HG03342 (cell line): Measurements from ENCODE around the gene CDH12.
"Not testable (repeated sequence)": the region's sequence is repeated elsewhere in the genome, so short reads cannot be mapped to it uniquely, and the experiment has no call there.

ENCODE experiments used
- ATAC-seq: cut with Tn5 transposase; IDR thresholded peaks from one replicate; pipeline ENCODE4 v1.9.1; 2021; ENCODE audit warnings: mild to moderate bottlenecking, moderate library complexity; ENCODE audit not compliant: unreplicated experiment

The CDH12 gene

GRCh38 chr5:22470408-22470807 lies 382.7 kb downstream of the CDH12 start:
- ATAC-seq = no peak

- ATAC-seq = no peak
Measured at GRCh38 chr5:22465616-22466015, 387.5 kb downstream of the CDH12 start.

DNA sequence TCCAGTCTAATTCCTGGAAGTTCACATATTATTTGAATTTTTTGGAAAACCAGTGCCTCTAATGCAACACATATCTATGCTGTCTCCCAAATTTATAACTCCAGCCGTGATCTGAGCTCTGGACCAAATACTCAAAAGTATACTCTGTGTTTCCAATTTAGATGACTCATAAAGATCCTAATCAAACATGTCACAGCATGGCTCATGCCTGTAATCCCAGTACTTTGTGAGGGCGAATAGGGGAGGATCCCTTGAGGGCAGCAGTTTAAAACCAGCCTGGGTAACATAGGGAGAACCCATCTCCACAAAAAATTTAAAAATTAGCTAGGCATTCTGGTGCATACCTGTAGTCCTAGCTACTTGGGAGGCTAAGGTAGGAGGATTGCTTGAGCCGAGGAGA lies 388.0 kb downstream of the CDH12 start:
- no peak for ATAC-seq

DNA sequence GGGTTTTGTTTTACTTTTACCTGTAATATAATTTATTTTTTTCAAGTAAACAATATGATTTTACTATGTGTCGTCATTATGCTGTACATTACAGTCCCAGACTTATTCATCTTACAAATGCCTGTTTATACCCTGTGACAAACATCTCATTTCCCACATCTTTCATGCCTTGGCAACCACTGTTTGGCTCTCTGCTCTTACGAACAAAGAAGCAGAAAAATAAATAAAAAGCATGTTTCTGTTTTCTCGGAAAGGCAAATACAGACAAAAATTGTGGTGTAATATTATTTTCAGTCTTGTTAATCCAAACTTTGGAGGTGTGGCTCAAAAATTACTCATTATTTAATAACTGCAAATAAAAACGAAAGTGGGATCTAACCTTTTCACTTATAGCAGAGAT lies 393.0 kb downstream of the CDH12 start:
- ATAC-seq = no peak

DNA sequence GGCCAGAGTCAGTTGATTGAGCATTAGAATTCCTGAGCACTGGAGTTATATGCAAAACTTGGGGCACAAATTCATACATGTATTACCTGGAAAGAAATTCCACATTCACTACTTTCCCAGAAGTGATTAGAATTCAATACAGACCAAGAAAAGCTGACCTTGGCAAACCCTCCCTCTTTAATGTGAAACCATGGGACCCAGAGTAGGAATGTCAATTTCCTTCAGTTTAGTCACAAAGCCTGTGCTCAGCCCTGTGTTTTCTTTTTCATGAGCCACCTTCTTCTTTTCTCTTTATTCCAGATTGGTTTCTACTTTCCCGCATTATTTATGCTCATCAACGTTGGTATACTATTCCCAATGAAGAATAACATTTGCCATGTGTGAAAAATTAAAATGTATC lies 420.2 kb downstream of the CDH12 start:
- no peak for ATAC-seq

DNA sequence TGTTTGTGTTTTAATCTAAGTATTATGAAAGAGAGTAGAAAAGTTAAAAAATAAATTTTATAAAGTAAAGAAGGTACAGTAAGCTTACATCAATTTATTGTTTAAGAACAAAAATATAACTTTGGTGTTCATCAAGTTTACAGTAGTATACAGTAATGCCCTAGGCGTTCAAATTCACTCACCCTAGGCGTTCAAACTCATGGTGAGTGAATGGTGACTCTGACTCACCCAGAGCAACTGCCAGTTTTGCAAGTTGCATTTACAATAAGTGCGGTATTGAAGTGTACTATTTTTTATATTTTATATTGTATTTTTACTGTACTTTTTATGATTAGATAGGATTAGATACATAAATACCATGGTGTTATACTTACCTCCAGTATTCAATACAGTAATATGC lies 421.3 kb downstream of the CDH12 start:
- ATAC-seq = no peak

- no peak for ATAC-seq
Measured at GRCh38 chr5:22431406-22431805, 421.7 kb downstream of the CDH12 start.

- ATAC-seq = no peak
Measured at GRCh38 chr5:22411554-22412349, 441.4 kb downstream of the CDH12 start.

DNA sequence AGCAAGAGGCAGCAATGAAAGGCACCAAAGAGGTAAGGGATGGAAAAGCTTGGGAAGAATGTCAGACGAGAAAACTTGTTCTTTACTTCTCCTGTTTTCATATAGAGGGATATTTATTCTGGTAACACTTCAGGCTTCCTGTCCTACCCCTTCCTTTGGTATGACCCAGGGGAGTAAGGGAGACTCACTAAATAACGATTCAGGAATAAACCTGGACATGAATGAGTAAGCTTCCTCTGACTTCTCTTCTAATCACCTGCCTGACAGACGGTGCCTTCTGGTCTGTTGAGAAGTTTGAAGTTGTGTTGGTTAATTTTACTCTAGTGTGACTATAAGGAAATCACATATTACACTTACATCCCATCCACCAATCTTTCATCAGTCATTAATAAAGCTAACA lies 461.2 kb downstream of the CDH12 start:
- ATAC-seq = no peak

- ATAC-seq = no peak
Measured at GRCh38 chr5:22390888-22391287, 462.3 kb downstream of the CDH12 start.

- ATAC-seq = no peak
Measured at GRCh38 chr5:22372826-22373660, 480.1 kb downstream of the CDH12 start.

DNA sequence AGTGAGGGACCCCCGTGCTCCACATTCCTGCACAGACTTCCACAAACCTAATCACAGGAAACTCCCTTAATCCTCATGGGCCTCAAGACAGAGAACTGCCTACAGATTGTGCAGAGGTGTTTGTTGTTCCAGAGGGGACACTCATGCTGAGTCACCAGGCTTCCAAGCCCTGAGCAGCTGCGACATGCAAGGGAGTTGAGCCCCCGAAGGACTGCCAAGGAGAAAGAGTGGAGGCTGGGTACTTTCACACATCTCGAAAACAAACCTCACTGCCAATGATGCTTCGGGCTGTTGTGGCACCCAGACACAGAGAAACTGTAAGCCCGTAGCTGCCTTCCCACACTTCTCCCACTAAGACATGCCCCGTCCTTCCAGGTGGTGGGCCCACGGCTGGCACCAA lies 480.8 kb downstream of the CDH12 start:
- no peak for ATAC-seq

- no peak for ATAC-seq
Measured at GRCh38 chr5:22354956-22355355, 498.2 kb downstream of the CDH12 start.

DNA sequence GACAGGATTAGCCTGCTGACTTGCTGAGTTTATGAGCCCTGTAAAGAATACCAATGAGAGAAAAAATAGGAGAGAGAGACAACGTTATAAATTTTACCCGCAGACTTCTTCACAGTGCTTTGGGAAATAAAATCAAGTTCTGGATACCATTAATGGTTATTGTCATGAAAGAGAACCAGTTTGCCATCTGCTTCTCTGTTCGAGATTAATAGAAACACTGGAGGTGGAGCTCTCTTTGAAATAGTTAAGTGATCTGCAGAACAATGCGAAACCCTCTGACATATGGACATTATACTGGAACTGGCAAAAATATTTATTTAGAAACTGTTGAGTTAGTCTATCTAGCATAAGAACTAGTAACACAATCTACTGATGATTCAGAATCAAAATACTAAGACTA lies 500.7 kb downstream of the CDH12 start:
- ATAC-seq = no peak

DNA sequence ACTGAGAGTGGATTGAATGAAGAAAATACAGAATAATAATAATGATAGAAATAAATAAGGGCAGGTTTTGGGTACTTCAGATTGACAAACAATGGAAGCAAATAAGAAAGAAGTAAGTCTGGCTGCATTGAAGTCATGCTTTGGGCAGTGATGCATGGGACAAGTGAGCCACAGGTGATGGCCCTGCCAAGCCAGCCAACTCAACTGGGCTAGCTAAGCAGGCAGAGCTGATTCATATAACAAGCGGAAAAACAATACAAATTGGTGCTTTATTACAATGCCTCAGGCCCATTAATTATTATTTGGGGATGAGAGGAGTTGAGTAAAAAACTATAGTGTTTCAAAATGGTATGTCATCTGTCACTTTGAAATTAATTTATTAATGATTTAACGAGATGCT lies 502.0 kb downstream of the CDH12 start:
- ATAC-seq = no peak

- ATAC-seq = no peak
Measured at GRCh38 chr5:22348027-22348426, 505.1 kb downstream of the CDH12 start.

DNA sequence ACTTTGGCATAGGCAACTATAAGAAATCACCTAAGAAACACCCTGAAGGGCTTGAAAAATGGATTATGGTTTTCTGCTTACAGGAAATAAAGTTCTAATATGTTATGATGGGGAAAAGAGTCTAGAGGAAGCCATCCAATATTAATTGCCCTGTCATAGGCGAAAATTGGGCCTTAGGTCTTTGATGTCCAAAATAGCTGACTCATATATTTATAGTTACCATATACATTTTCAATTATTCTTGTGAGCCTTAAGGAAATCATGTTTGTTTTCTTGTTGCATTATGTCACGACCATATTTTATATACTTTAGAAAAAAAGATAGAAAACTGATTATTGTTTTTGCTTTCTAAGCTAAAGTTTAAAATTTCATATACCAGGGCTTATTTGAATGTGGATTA lies 509.1 kb downstream of the CDH12 start:
- no peak for ATAC-seq

GRCh38 chr5:22341406-22341805 lies 511.7 kb downstream of the CDH12 start:
- ATAC-seq = no peak

DNA sequence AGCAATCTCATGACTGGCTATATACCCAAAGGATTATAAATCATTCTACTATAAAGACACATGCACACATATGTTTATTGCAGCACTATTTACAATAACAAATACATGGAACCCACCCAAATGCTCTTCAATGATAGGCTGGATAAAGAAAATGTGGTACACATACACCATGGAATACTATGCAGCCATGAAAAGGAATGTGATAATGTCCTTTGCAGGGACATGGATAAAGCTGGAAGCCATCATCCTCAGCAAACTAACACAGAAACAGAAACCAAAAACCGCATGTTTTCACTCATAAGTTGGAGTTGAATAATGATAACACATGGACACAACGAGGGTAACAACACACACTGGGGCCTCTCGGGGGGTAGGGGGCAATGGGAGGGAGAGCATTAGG lies 520.2 kb downstream of the CDH12 start:
- ATAC-seq = not testable (repeated sequence)

DNA sequence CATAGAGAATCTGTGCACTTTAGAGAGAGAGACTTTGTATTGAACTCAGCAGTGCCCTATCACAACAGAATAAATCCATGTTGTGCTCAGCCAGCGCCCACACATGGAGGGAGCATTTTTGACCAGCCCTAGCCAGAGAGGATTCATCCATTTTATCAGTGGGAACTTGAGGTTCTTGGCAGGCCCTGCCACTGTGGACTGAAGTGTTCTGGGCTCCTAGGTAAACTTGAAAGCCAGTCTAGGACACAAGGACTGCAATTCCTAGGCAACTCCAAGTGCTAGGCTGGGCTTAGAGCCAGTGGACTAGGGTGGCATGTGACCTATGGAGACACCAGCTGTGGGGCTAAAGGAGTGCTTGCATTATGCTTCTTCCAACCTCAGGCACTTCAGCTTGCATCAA lies 523.5 kb downstream of the CDH12 start:
- ATAC-seq = no peak

GRCh38 chr5:22319798-22320197 lies 533.3 kb downstream of the CDH12 start:
- no peak for ATAC-seq

DNA sequence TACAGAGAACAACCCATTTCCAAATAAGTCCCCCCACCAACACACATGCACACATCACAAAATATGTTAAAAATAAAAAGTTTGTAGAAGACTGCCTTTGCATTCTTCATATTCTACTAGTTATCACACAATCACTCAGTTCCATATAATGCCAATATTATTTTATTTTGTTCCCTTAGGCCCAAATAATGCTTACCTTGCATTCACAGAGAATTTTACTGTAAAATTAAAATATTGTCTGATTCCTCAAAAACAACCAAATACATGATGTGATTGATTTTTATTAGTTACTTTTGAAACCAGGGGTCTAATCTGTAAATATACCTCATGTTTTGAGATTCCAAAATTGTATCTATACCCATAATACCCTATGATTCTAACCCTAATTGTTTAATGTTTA lies 536.9 kb downstream of the CDH12 start:
- ATAC-seq = no peak
